22Rv1 (cell line): ENCODE measurements around the gene LAT.

Experiments used
- ZFX ChIP-seq: fragments of 450-650 bp; IDR thresholded peaks from 2 replicates; pipeline ENCODE4 v1.6.1; 2017; ENCODE audit warnings: antibody characterized with exemption, borderline replicate concordance
- TF ChIP-seq, protein P1 (sequence below): fragments of 450-650 bp; IDR thresholded peaks from 2 replicates; pipeline ENCODE4 v1.5.1; 2017; ENCODE audit warnings: mild to moderate bottlenecking

DNA sequence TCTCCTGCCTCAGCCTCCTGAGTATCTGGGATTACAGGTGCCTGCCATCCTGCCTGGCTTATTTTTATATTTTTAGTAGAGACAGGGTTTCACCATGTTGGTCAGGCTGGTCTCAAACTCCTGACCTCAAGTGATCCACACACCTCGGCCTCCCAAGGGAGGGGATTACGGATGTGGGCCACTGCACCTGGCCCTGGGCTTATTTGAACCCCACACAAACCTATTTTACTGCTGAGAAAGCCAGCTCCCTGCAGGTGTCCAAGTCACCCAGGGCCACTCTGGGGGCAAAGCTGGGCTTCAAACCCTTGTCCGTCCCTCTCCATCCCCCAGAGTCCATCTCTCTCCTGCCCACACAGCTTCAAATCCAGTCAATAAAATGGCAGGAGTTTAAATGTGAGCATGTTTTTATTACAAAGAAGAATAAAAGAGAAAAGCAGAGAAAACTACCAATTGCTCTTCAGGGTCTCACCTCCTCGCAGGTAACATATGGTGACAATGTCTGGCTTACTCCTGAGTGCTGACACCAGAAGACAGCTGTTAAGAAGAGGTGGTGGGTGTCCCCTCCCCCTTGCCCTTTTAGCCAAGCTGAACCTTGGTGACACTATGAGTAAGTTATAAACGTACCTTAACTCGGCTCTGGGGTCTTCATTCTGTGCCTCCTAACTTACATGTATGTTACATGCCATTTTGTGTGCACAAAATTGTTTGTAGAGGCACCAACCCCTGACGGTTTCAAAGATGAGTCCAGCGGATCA lies 45.4 kb downstream of the LAT start:
- no peak for TF ChIP-seq ZFX
- TF ChIP-seq, protein P1, sequence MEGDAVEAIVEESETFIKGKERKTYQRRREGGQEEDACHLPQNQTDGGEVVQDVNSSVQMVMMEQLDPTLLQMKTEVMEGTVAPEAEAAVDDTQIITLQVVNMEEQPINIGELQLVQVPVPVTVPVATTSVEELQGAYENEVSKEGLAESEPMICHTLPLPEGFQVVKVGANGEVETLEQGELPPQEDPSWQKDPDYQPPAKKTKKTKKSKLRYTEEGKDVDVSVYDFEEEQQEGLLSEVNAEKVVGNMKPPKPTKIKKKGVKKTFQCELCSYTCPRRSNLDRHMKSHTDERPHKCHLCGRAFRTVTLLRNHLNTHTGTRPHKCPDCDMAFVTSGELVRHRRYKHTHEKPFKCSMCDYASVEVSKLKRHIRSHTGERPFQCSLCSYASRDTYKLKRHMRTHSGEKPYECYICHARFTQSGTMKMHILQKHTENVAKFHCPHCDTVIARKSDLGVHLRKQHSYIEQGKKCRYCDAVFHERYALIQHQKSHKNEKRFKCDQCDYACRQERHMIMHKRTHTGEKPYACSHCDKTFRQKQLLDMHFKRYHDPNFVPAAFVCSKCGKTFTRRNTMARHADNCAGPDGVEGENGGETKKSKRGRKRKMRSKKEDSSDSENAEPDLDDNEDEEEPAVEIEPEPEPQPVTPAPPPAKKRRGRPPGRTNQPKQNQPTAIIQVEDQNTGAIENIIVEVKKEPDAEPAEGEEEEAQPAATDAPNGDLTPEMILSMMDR: no peak
